A549 (cell line): ENCODE results near the gene ZNF276. TPM values are rescaled to one million over a fixed set of nuclear protein-coding genes. Genes with fewer than 3 reads are reported as not detected.

Source experiments
- ATAC-seq, 2 experiments: fragments of 200-7000 bp in 1 of 2; fragments of >200 bp in 1 of 2; cut with Nextera tagmentation in 1 of 2; cut with Tn5 transposase in 1 of 2; 3 replicates each; pipeline versions ENCODE4 v1.8.0 to v1.9.1; 2018 to 2020; ENCODE audit warnings: mild to moderate bottlenecking in 1 of 2, moderate library complexity in 1 of 2
- CTCF ChIA-PET: fragments of 300-600 bp; sonication (Branson Sonifier 250); formaldehyde crosslinking; extraction: SDS; loops from one replicate; lab custom pipeline; 2021; ENCODE audit warnings: antibody characterized with exemption, inconsistent platforms; lab: Yijun Ruan, JAX
- POLR2A ChIA-PET: fragments of 350-600 bp; formaldehyde crosslinking; extraction: SDS; loops from one replicate; lab custom pipeline; 2021; ENCODE audit warnings: antibody characterized with exemption, inconsistent platforms; lab: Yijun Ruan, JAX
- DNase-seq, 2 experiments: peaks; one replicate each; pipeline versions ENCODE4 v3.0.0 to v3.0.0-alpha.2; 2011 to 2016; ENCODE audit warnings: low read depth in 1 of 2, low spot score in 1 of 2
- FAIRE-seq: peaks from 2 replicates; lab custom pipeline; 2011; peaks lifted over from hg19 to GRCh38; lab: Jason Lieb, UNC
- H3K27ac ChIP-seq, 2 experiments: fragments of >200 bp; sonication (Bioruptor Twin); formaldehyde crosslinking; 3 replicates each; pipeline ENCODE4 v1.5.1; 2016 to 2017
- H3K4me1 ChIP-seq: fragments of >200 bp; sonication (Bioruptor Twin); formaldehyde crosslinking; 3 replicates; pipeline ENCODE4 v1.6.1; 2016
- H3K4me2 ChIP-seq: fragments of >200 bp; sonication (Bioruptor Twin); formaldehyde crosslinking; 3 replicates; pipeline ENCODE4 v1.6.1; 2016
- H3K4me3 ChIP-seq: fragments of >200 bp; sonication (Bioruptor Twin); formaldehyde crosslinking; 3 replicates; pipeline ENCODE4 v1.5.1; 2016
- H3K9me3 ChIP-seq: fragments of >200 bp; sonication (Bioruptor Twin); formaldehyde crosslinking; 3 replicates; pipeline ENCODE4 v1.6.1; 2016
- CBX2 ChIP-seq: fragments of 200-600 bp; sonication (generic); IDR thresholded peaks from 2 replicates; pipeline ENCODE4 v1.6.1; 2016; ENCODE audit warnings: low read depth, mild to moderate bottlenecking, borderline replicate concordance
- CEBPB ChIP-seq, 2 experiments: fragments of >200 bp in 1 of 2; sonication (Bioruptor Twin) in 1 of 2; formaldehyde crosslinking in 1 of 2; IDR thresholded peaks; 2 replicates each; pipeline ENCODE4 v1.6.1; 2012 to 2016
- CHD4 ChIP-seq: fragments of 200-600 bp; sonication (generic); IDR thresholded peaks from 2 replicates; pipeline ENCODE4 v1.6.1; 2016; ENCODE audit warnings: antibody characterized with exemption, mild to moderate bottlenecking, borderline replicate concordance
- E2F6 ChIP-seq: IDR thresholded peaks from 2 replicates; pipeline ENCODE4 v1.6.1; 2012; ENCODE audit warnings: low read depth, borderline replicate concordance
- EHF ChIP-seq: fragments of 250-450 bp; sonication (Bioruptor Pico); IDR thresholded peaks from 2 replicates; pipeline ENCODE4 v1.5.0; 2020; ENCODE audit warnings: mild to moderate bottlenecking
- ELK1 ChIP-seq: fragments of 150-350 bp; IDR thresholded peaks from 2 replicates; pipeline ENCODE4 v1.6.1; 2014; ENCODE audit warnings: low read depth, mild to moderate bottlenecking, low read length
- ESRRA ChIP-seq: fragments of 150-350 bp; IDR thresholded peaks from 2 replicates; pipeline ENCODE4 v1.6.1; 2014; ENCODE audit warnings: mild to moderate bottlenecking, low read length, borderline replicate concordance
- FOSB ChIP-seq: fragments of 250-450 bp; sonication (Bioruptor Pico); IDR thresholded peaks from 2 replicates; pipeline ENCODE4 v1.5.0; 2020; ENCODE audit warnings: mild to moderate bottlenecking, moderate library complexity
- FOSL2 ChIP-seq, 2 experiments: fragments of 450-650 bp in 1 of 2; fragments of >200 bp in 1 of 2; sonication (Bioruptor Twin) in 1 of 2; formaldehyde crosslinking; IDR thresholded peaks; 2 replicates each; pipeline versions ENCODE4 v1.5.0 to v1.6.1; 2016 to 2020; ENCODE audit warnings: mild to moderate bottlenecking in 1 of 2, moderate library complexity in 1 of 2
- GATA3 ChIP-seq: IDR thresholded peaks from 2 replicates; pipeline ENCODE4 v1.6.1; 2012; ENCODE audit warnings: borderline replicate concordance
- HES2 ChIP-seq: fragments of >200 bp; sonication (Bioruptor Twin); formaldehyde crosslinking; IDR thresholded peaks from 2 replicates; pipeline ENCODE4 v1.6.1; 2016
- HEYL ChIP-seq: fragments of 250-450 bp; sonication (Bioruptor Pico); IDR thresholded peaks from 2 replicates; pipeline ENCODE4 v1.8.0; 2021; ENCODE audit warnings: mild to moderate bottlenecking, moderate library complexity
- JUNB ChIP-seq: fragments of >200 bp; sonication (Bioruptor Twin); formaldehyde crosslinking; IDR thresholded peaks from 2 replicates; pipeline ENCODE4 v1.6.1; 2016
- KDM5A ChIP-seq: fragments of 200-600 bp; sonication (generic); IDR thresholded peaks from 2 replicates; pipeline ENCODE4 v1.6.1; 2016; ENCODE audit warnings: antibody characterized with exemption, mild to moderate bottlenecking
- NFE2L2 ChIP-seq: fragments of 150-350 bp; conservative IDR thresholded peaks from 2 replicates; pipeline ENCODE4 v1.6.1; 2014; ENCODE audit warnings: low read length
- NPAS2 ChIP-seq: fragments of 250-450 bp; sonication (Bioruptor Pico); IDR thresholded peaks from 2 replicates; pipeline ENCODE4 v1.8.0; 2022; ENCODE audit warnings: mild to moderate bottlenecking, moderate library complexity, borderline replicate concordance
- PBX3 ChIP-seq: IDR thresholded peaks from 2 replicates; pipeline ENCODE4 v1.6.1; 2012
- POLR2A ChIP-seq: IDR thresholded peaks from 2 replicates; pipeline ENCODE4 v1.6.1; 2012; ENCODE audit warnings: mild to moderate bottlenecking, low read length
- RAD21 ChIP-seq, 2 experiments: fragments of >200 bp in 1 of 2; sonication (Bioruptor Twin) in 1 of 2; formaldehyde crosslinking in 1 of 2; IDR thresholded peaks in 1 of 2; conservative IDR thresholded peaks in 1 of 2; 2 replicates in 1 of 2; 3 replicates in 1 of 2; pipeline ENCODE4 v1.6.1; 2012 to 2018; ENCODE audit warnings: inconsistent platforms in 1 of 2
- RFX5 ChIP-seq: fragments of 450-650 bp; IDR thresholded peaks from 2 replicates; pipeline ENCODE4 v1.7.1; 2014; ENCODE audit warnings: antibody characterized with exemption, mild to moderate bottlenecking, moderate library complexity
- RNF2 ChIP-seq: fragments of 200-600 bp; sonication (generic); IDR thresholded peaks from 2 replicates; pipeline ENCODE4 v1.6.1; 2016; ENCODE audit warnings: low read depth, mild to moderate bottlenecking, antibody characterized with exemption, moderate library complexity, borderline replicate concordance
- TP53 ChIP-seq: fragments of 250-450 bp; sonication (Bioruptor Pico); IDR thresholded peaks from 2 replicates; pipeline ENCODE4 v1.5.0; 2021; ENCODE audit warnings: mild to moderate bottlenecking, moderate library complexity
- USF2 ChIP-seq: fragments of 450-650 bp; IDR thresholded peaks from 2 replicates; pipeline ENCODE4 v1.6.1; 2014; ENCODE audit warnings: antibody characterized with exemption
- ZFP36 ChIP-seq: fragments of 450-650 bp; IDR thresholded peaks from 2 replicates; pipeline ENCODE4 v1.6.1; 2014; ENCODE audit warnings: borderline replicate concordance; ENCODE audit not compliant: partially characterized antibody
- ZSCAN20 ChIP-seq: fragments of 250-450 bp; sonication (Bioruptor Pico); IDR thresholded peaks from 2 replicates; pipeline ENCODE4 v1.8.0; 2022; ENCODE audit warnings: mild to moderate bottlenecking, moderate library complexity
- WGBS: methylation state at CpG from one replicate; pipeline ENCODE4 v1.1.6; 2017; ENCODE audit errors: missing lambda C conversion rate; 5-methylcytosine and 5-hydroxymethylcytosine counted together
- polyA plus RNA-seq, 4 experiments: library from polyadenylated mRNA; depleted of rRNA in 3 of 4; stranded (reverse); fragments of >200 nt; fragmentation: RNase III in 1 of 4; extraction: RNeasy Plus Mini Kit Qiagen cat#74134 plus additional on column Dnase treatment in 1 of 4; gene quantifications; 2 replicates in 3 of 4; 3 replicates in 1 of 4; pipeline ENCODE4 v1.2.3, GENCODE V29; 2011 to 2017

Gene ZNF276
- polyA plus RNA-seq, 2 of the 4 experiments (the other 2 are of a cell fraction) = 6.5 to 15.1 TPM

GRCh38 chr16:89732142-89732917, 11.0 kb downstream of the ZNF276 start:
- FAIRE-seq (no peak), DNase-seq (no peak), ATAC-seq (peak in 1 of 2 experiments; percentile 7; a peak in 2 of 6 replicates)
- no peak overlapping the region for H3K4me3 ChIP-seq
- CTCF ChIA-PET = interaction anchor here (0.5 to 1.8 kb wide), 5 partner anchors 8 to 81 kb away, joined by 3 to 8 read pairs (median 4); no protein-coding TSS in a partner anchor
- POLR2A ChIA-PET = no interaction called here
- no peak overlapping the region for H3K27ac ChIP-seq
- no peaks in the 10 kb centered on the region for H3K9me3 ChIP-seq
- no peaks in the 10 kb centered on the region for H3K4me1 ChIP-seq
- 89% methylated on average over 20 of the region's 24 CpGs for WGBS
- TF ChIP-seq RNF2 (no peak), E2F6 (no peak), RAD21 (conservative IDR thresholded peaks at IDR 0.05 in 1 of 2, IDR thresholded peaks at IDR 0.05 in 1 of 2) (no peak), TP53 (no peak), ELK1 (no peak), CEBPB (IDR thresholded peaks at IDR 0.05) (no peak), ZSCAN20 (CRISPR knock-in tag) (no peak), FOSL2 (IDR thresholded peaks at IDR 0.05) (no peak), FOSL2 (CRISPR knock-in tag; IDR thresholded peaks at IDR 0.05) (no peak), CHD4 (no peak), NPAS2 (CRISPR knock-in tag) (no peak), POLR2A (no peak)
- H3K4me2 ChIP-seq = no peak overlapping the region

GRCh38 chr16:89732918-89733242, 11.5 kb downstream of the ZNF276 start:
- TF ChIP-seq HEYL (CRISPR knock-in tag) (no peak), KDM5A (no peak), HES2 (no peak), RFX5 (no peak), EHF (CRISPR knock-in tag) (no peak), JUNB (no peak), ESRRA (no peak), NFE2L2 (no peak), ZSCAN20 (CRISPR knock-in tag) (no peak), GATA3 (no peak), RAD21 (conservative IDR thresholded peaks at IDR 0.05 in 1 of 2, IDR thresholded peaks at IDR 0.05 in 1 of 2) (no peak), ZFP36 (no peak), RNF2 (no peak), FOSB (no peak), CBX2 (no peak), NPAS2 (CRISPR knock-in tag) (no peak), USF2 (no peak), PBX3 (no peak)
- no peaks in the 10 kb centered on the region for H3K9me3 ChIP-seq
- ATAC-seq (no peak), DNase-seq (no peak), FAIRE-seq (no peak)
- H3K4me1 ChIP-seq = no peaks in the 10 kb centered on the region
- H3K27ac ChIP-seq = no peak overlapping the region
- no peak overlapping the region for H3K4me2 ChIP-seq
- 92% methylated on average over 9 of the region's 9 CpGs for WGBS
- no peak overlapping the region for H3K4me3 ChIP-seq
- ChIA-PET POLR2A (no interaction called here), CTCF (interaction anchor here (1.1 to 1.8 kb wide), 3 partner anchors 14 to 27 kb away, joined by 3 to 8 read pairs (median 3); no protein-coding TSS in a partner anchor)
